ENCODE measurements around the gene XPR1. TPM values are rescaled to one million over a fixed set of nuclear protein-coding genes. Genes with fewer than 3 reads are reported as not detected.

The XPR1 gene
- polyA plus RNA-seq, 1 donor (not counting 4 experiments of a cell fraction or from before 2014, with no cell fraction given): 40.0 TPM

DNA sequence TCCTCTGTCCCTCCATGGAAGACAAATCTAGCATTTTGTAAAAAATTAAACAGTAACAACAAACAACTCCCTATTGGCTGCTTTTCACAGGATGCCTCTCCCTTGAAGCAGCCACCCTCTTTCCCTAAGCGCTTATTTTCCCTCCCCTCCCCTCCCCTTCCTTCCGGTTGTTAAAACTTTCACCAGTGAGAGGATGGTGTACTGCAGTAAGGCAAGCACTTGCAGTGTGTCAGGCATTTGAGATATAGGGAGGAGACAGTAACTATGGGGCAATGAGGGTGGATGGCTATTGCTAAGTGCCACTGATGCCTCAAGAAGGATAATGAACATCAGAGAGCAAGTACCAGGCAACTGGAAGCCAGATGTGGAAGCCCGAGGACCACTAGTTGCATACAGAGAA, 261.8 kb downstream of the XPR1 start:
- no peak overlapping the region for H3K9ac ChIP-seq (ENCODE audit: control insufficient read depth, extremely low read depth, insufficient read depth, low read length)

DNA sequence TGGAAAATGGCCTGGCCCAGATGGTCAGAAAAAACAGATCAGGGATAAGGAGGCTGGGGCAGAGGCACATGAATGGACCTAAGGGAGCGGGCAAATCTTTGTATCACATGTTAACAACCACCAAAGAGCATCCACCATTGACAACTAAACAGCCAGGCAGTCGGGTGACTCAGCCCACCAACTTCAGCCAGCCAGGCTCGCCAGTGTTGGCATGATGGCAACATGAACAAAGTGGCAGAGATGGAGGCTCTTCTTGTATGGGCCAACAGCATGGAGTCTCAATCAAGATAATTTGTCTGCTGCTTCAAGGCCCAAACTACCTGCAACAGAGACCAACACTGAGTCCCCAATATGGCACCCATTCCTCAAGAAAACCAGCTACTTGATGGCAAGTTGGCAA, 264.3 kb downstream of the XPR1 start:
- Histone ChIP-seq H3K4me2 (ENCODE audit: control insufficient read depth, extremely low read depth, insufficient read depth, low read depth, low read length) (no peak overlapping the region), H3K9me3 (ENCODE audit: control insufficient read depth, low read depth, low read length) (no peaks in the 10 kb centered on the region), H3K36me3 (ENCODE audit: control insufficient read depth in 2 of 2, extremely low read depth in 1 of 2, insufficient read depth in 2 of 2, low read length in 2 of 2) (peaks cover 0 to 3% of the 10 kb centered on the region in 2 experiments), H3K9me1 (ENCODE audit: control insufficient read depth, extremely low read depth, insufficient read depth, low read length) (no peaks in the 10 kb centered on the region), H2AFZ (ENCODE audit: control insufficient read depth, low read length) (no peak overlapping the region), H3K9ac (ENCODE audit: control insufficient read depth, extremely low read depth, insufficient read depth, low read length) (no peak overlapping the region), H4K20me1 (ENCODE audit: control insufficient read depth, extremely low read depth, insufficient read depth, low read length) (no peaks in the 10 kb centered on the region), H3K27me3 (ENCODE audit: control insufficient read depth, extremely low read depth, insufficient read depth, low read length) (no peaks in the 10 kb centered on the region), H3K4me1 (ENCODE audit: control insufficient read depth, extremely low read depth, insufficient read depth, low read length) (no peaks in the 10 kb centered on the region), H3K79me2 (ENCODE audit: control insufficient read depth, insufficient read depth, low read length) (no peaks in the 10 kb centered on the region), H3K27ac (ENCODE audit: control insufficient read depth, insufficient read depth, low read length) (no peak overlapping the region), H3K4me3 (ENCODE audit: control insufficient read depth in 2 of 3, extremely low read depth in 1 of 3, insufficient read depth in 2 of 3, low read depth in 1 of 3, low read length in 3 of 3) (no peak overlapping the region)
- dilution Hi-C loops (cut with MboI; ENCODE audit: extremely low pct_ligation_motif_present, low sequenced_read_pairs): no loop called here
- no peak for TF ChIP-seq CTCF (optimal IDR thresholded peaks at IDR 0.05 in 1 of 3, IDR thresholded peaks at IDR 0.05 in 1 of 3, conservative IDR thresholded peaks at IDR 0.05 in 1 of 3; ENCODE audit: extremely low read depth in 1 of 3, insufficient read depth in 2 of 3, low read length in 3 of 3)
- no peak for TF ChIP-seq EZH2 (IDR thresholded peaks at IDR 0.05; ENCODE audit: low read length)
- no peak for FAIRE-seq
- no peak for DNase-seq (ENCODE audit: low read depth, low spot score)

More for the DNA sequence above, 261.8 kb downstream of the XPR1 start:
- no peaks in the 10 kb centered on the region for H3K9me3 ChIP-seq (ENCODE audit: control insufficient read depth, low read depth, low read length)
- H3K4me2 ChIP-seq (ENCODE audit: control insufficient read depth, extremely low read depth, insufficient read depth, low read depth, low read length): no peak overlapping the region
- no peak for TF ChIP-seq EZH2 (IDR thresholded peaks at IDR 0.05; ENCODE audit: low read length)
- TF ChIP-seq CTCF (optimal IDR thresholded peaks at IDR 0.05 in 1 of 3, IDR thresholded peaks at IDR 0.05 in 1 of 3, conservative IDR thresholded peaks at IDR 0.05 in 1 of 3; ENCODE audit: extremely low read depth in 1 of 3, insufficient read depth in 2 of 3, low read length in 3 of 3): no peak
- no peaks in the 10 kb centered on the region for H4K20me1 ChIP-seq (ENCODE audit: control insufficient read depth, extremely low read depth, insufficient read depth, low read length)
- no peak overlapping the region for H2AFZ ChIP-seq (ENCODE audit: control insufficient read depth, low read length)
- no peak overlapping the region for H3K4me3 ChIP-seq (ENCODE audit: control insufficient read depth in 2 of 3, extremely low read depth in 1 of 3, insufficient read depth in 2 of 3, low read depth in 1 of 3, low read length in 3 of 3)
- no peaks in the 10 kb centered on the region for H3K79me2 ChIP-seq (ENCODE audit: control insufficient read depth, insufficient read depth, low read length)
- no peaks in the 10 kb centered on the region for H3K27me3 ChIP-seq (ENCODE audit: control insufficient read depth, extremely low read depth, insufficient read depth, low read length)
- dilution Hi-C loops (cut with MboI; ENCODE audit: extremely low pct_ligation_motif_present, low sequenced_read_pairs): no loop called here
- no peaks in the 10 kb centered on the region for H3K4me1 ChIP-seq (ENCODE audit: control insufficient read depth, extremely low read depth, insufficient read depth, low read length)
- H3K27ac ChIP-seq (ENCODE audit: control insufficient read depth, insufficient read depth, low read length): no peak overlapping the region
- no peak for DNase-seq (ENCODE audit: low read depth, low spot score)
- FAIRE-seq: no peak
- no peaks in the 10 kb centered on the region for H3K9me1 ChIP-seq (ENCODE audit: control insufficient read depth, extremely low read depth, insufficient read depth, low read length)
- peaks cover 0 to 3% of the 10 kb centered on the region in 2 experiments for H3K36me3 ChIP-seq (ENCODE audit: control insufficient read depth in 2 of 2, extremely low read depth in 1 of 2, insufficient read depth in 2 of 2, low read length in 2 of 2)

All from keratinocyte (primary cell).